Hematopoietic multipotent progenitor cell treated with erythropoietin and hydrocortisone succinate and interleukin-3 and kit ligand, for 8 days (in vitro differentiated cells): ENCODE data around the gene RELT.

Experiments
- DNase-seq: peaks from one replicate; pipeline ENCODE4 v3.0.0-alpha.2; 2015

Gene RELT

GRCh38 chr11:73376803-73377629, 817 bp downstream of the RELT start:
- DNase-seq, result peak; percentile 72

GRCh38 chr11:73379189-73379880, 3.1 kb downstream of the RELT start:
- DNase-seq, result peak; percentile 14

GRCh38 chr11:73380331-73380730, 4.1 kb downstream of the RELT start:
- DNase-seq, result no peak

GRCh38 chr11:73380897-73381410, 4.8 kb downstream of the RELT start:
- DNase-seq, result no peak

GRCh38 chr11:73381589-73381988, 5.4 kb downstream of the RELT start:
- no peak for DNase-seq

- DNase-seq, result no peak
These were observed 6.0 kb downstream of the RELT start for GRCh38 chr11:73382183-73382582.

- no peak for DNase-seq
These were observed 6.5 kb downstream of the RELT start for GRCh38 chr11:73382747-73383146.

- no peak for DNase-seq
These were observed 7.3 kb downstream of the RELT start for GRCh38 chr11:73383249-73384124.

GRCh38 chr11:73384125-73384441, 7.9 kb downstream of the RELT start:
- DNase-seq, result no peak

GRCh38 chr11:73384531-73384871, 8.3 kb downstream of the RELT start:
- DNase-seq, result no peak

GRCh38 chr11:73384872-73385689, 8.9 kb downstream of the RELT start:
- DNase-seq, result peak; percentile 78

- DNase-seq, result peak; percentile 81
These were observed 9.8 kb downstream of the RELT start for GRCh38 chr11:73386016-73386415.

GRCh38 chr11:73386546-73386945, 10.3 kb downstream of the RELT start:
- DNase-seq, result no peak

- DNase-seq, result no peak
These were observed 11.5 kb downstream of the RELT start for GRCh38 chr11:73387594-73388264.

GRCh38 chr11:73388265-73389133, 12.3 kb downstream of the RELT start:
- DNase-seq, result no peak

- no peak for DNase-seq
These were observed 12.9 kb downstream of the RELT start for GRCh38 chr11:73389134-73389525.

GRCh38 chr11:73389916-73390315, 13.7 kb downstream of the RELT start:
- no peak for DNase-seq

GRCh38 chr11:73390601-73391565, 14.7 kb downstream of the RELT start:
- no peak for DNase-seq

GRCh38 chr11:73391665-73392064, 15.5 kb downstream of the RELT start:
- DNase-seq, result no peak
